AG04450 (cell line): ENCODE measurements around the gene SLC4A9. TPM values are rescaled to one million over a fixed set of nuclear protein-coding genes. Genes with fewer than 3 reads are reported as not detected.
"Not testable (repeated sequence)": the region's sequence is repeated elsewhere in the genome, so short reads cannot be mapped to it uniquely, and the experiment has no call there.

Experiments used
- CTCF ChIA-PET: fragments of 300-600, 350-600 bp; formaldehyde crosslinking; extraction: SDS; loops from one replicate; lab custom pipeline; 2022; ENCODE audit warnings: antibody characterized with exemption, inconsistent platforms; lab: Charles Lee
- POLR2A ChIA-PET: fragments of 350-600 bp; formaldehyde crosslinking; extraction: SDS; loops from one replicate; lab custom pipeline; 2021; ENCODE audit warnings: antibody characterized with exemption, inconsistent platforms; lab: Yijun Ruan, JAX
- DNase-seq: peaks from one replicate; pipeline ENCODE4 v3.0.0-alpha.2; 2011; ENCODE audit warnings: low read depth, low spot score
- H3K27ac ChIP-seq: one replicate; pipeline ENCODE4 v1.5.1; 2012; ENCODE audit warnings: low read depth, low read length, control low read depth
- H3K27me3 ChIP-seq: one replicate; pipeline ENCODE4 v1.6.0; 2012; ENCODE audit warnings: low read length; ENCODE audit not compliant: control insufficient read depth, insufficient read depth
- H3K4me3 ChIP-seq: 2 replicates; pipeline ENCODE4 v1.5.1; 2011; ENCODE audit warnings: mild to moderate bottlenecking, low read depth, low read length, control low read depth
- H3K9me3 ChIP-seq: 2 replicates; pipeline ENCODE4 v1.5.1; 2012; ENCODE audit warnings: low read length; ENCODE audit not compliant: control insufficient read depth, insufficient read depth
- CTCF ChIP-seq: IDR thresholded peaks from 2 replicates; pipeline ENCODE4 v1.5.1; 2011; ENCODE audit warnings: low read depth, low read length, control low read depth, inconsistent platforms
- polyA plus RNA-seq: library from polyadenylated mRNA; depleted of rRNA; stranded (reverse); fragments of >200 nt; gene quantifications from 2 replicates; pipeline ENCODE4 v1.2.3, GENCODE V29; 2011

The SLC4A9 gene
- polyA plus RNA-seq, 1 experiment = not detected

- POLR2A ChIA-PET = no interaction called here
- no peak overlapping the region for H3K4me3 ChIP-seq
- H3K27ac ChIP-seq = no peak overlapping the region
- no peaks in the 10 kb centered on the region for H3K27me3 ChIP-seq
- no peak for TF ChIP-seq CTCF
- no peak for DNase-seq
- CTCF ChIA-PET = interaction anchor here (18.1 kb wide), 1 partner anchor 95 kb away, joined by 806 read pairs; no protein-coding TSS in a partner anchor
- H3K9me3 ChIP-seq = no peaks in the 10 kb centered on the region
Observed at GRCh38 chr5:140339636-140340035, 20.4 kb upstream of the SLC4A9 start.

- ChIA-PET CTCF (interaction anchor here (1.4 to 18.1 kb wide), 3 partner anchors 11 to 96 kb away, joined by 4 to 806 read pairs (median 9); no protein-coding TSS in a partner anchor), POLR2A (interaction anchor here (0.5 to 1.5 kb wide), 2 partner anchors 38 to 45 kb away, joined by 3 read pairs; no protein-coding TSS in a partner anchor)
- Histone ChIP-seq H3K27me3 (no peaks in the 10 kb centered on the region), H3K4me3 (no peak overlapping the region), H3K27ac (no peak overlapping the region), H3K9me3 (no peaks in the 10 kb centered on the region)
- DNase-seq = no peak
- TF ChIP-seq CTCF = no peak
Observed at GRCh38 chr5:140340605-140341121, 19.3 kb upstream of the SLC4A9 start.

- no peak for TF ChIP-seq CTCF
- DNase-seq = no peak
- H3K9me3 ChIP-seq = no peaks in the 10 kb centered on the region
- no peaks in the 10 kb centered on the region for H3K27me3 ChIP-seq
- CTCF ChIA-PET = interaction anchor here (1.4 to 18.1 kb wide), 3 partner anchors 10 to 97 kb away, joined by 4 to 806 read pairs (median 9); no protein-coding TSS in a partner anchor
- POLR2A ChIA-PET = interaction anchor here (1.5 kb wide), 1 partner anchor 39 kb away, joined by 3 read pairs; no protein-coding TSS in a partner anchor
- H3K4me3 ChIP-seq = no peak overlapping the region
- H3K27ac ChIP-seq = no peak overlapping the region
Observed at GRCh38 chr5:140341591-140341990, 18.4 kb upstream of the SLC4A9 start.

GRCh38 chr5:140342287-140342686, 17.7 kb upstream of the SLC4A9 start:
- no peak overlapping the region for H3K4me3 ChIP-seq
- ChIA-PET CTCF (interaction anchor here (2.0 to 18.1 kb wide), 3 partner anchors 9 to 97 kb away, joined by 4 to 806 read pairs (median 14); no protein-coding TSS in a partner anchor), POLR2A (interaction anchor here (1.5 kb wide), 1 partner anchor 40 kb away, joined by 3 read pairs; no protein-coding TSS in a partner anchor)
- DNase-seq = no peak
- H3K27me3 ChIP-seq = no peaks in the 10 kb centered on the region
- TF ChIP-seq CTCF = no peak
- H3K9me3 ChIP-seq = no peaks in the 10 kb centered on the region
- no peak overlapping the region for H3K27ac ChIP-seq

GRCh38 chr5:140342896-140343295, 17.1 kb upstream of the SLC4A9 start:
- no peak overlapping the region for H3K4me3 ChIP-seq
- H3K9me3 ChIP-seq = no peaks in the 10 kb centered on the region
- H3K27me3 ChIP-seq = no peaks in the 10 kb centered on the region
- no peak for DNase-seq
- ChIA-PET POLR2A (no interaction called here), CTCF (interaction anchor here (2.0 to 18.1 kb wide), 3 partner anchors 9 to 98 kb away, joined by 4 to 806 read pairs (median 14); no protein-coding TSS in a partner anchor)
- no peak for TF ChIP-seq CTCF
- no peak overlapping the region for H3K27ac ChIP-seq

- POLR2A ChIA-PET = interaction anchor here (0.7 kb wide), 1 partner anchor 15 kb away, joined by 5 read pairs; no protein-coding TSS in a partner anchor
- not testable (repeated sequence) for H3K27ac ChIP-seq, H3K27me3 ChIP-seq, DNase-seq, H3K4me3 ChIP-seq, H3K9me3 ChIP-seq
- CTCF ChIA-PET = interaction anchor here (0.5 to 18.1 kb wide), 6 partner anchors 8 to 616 kb away, joined by 3 to 806 read pairs (median 9); no protein-coding TSS in a partner anchor
Observed at GRCh38 chr5:140343849-140344248, 16.1 kb upstream of the SLC4A9 start.
